Stimulated activated effector memory CD8-positive, alpha-beta T cell treated with anti-CD3 and anti-CD28 coated beads, Interleukin-12 subunit alpha, Interleukin-12 subunit beta, amount 100 ng/mL, for 72 hours (primary cell): Measurements from ENCODE around the gene HDHD5.

Experiments
- ATAC-seq: fragments of 150-1000 bp; cut with Tn5 transposase; 2 replicates; pipeline ENCODE4 v1.10.0; 2021
- DNase-seq, 2 donors: peaks; one replicate each; pipeline ENCODE4 v3.0.0; 2021 to 2022; ENCODE audit warnings: low spot score in 2 of 2
- H3K27ac Mint-ChIP-seq: one replicate; pipeline ENCODE4 v1.8.0; 2022; ENCODE audit warnings: mild to moderate bottlenecking, mixed read lengths
- H3K36me3 Mint-ChIP-seq: one replicate; pipeline ENCODE4 v1.8.0; 2022; ENCODE audit warnings: mild to moderate bottlenecking, mixed read lengths
- H3K4me1 Mint-ChIP-seq: one replicate; pipeline ENCODE4 v1.8.0; 2022; ENCODE audit warnings: mixed read lengths
- H3K4me3 Mint-ChIP-seq: one replicate; pipeline ENCODE4 v1.8.0; 2022; ENCODE audit warnings: mild to moderate bottlenecking, mixed read lengths
- H3K9me3 Mint-ChIP-seq: one replicate; pipeline ENCODE4 v1.8.0; 2022; ENCODE audit warnings: mixed read lengths

HDHD5 gene

DNA sequence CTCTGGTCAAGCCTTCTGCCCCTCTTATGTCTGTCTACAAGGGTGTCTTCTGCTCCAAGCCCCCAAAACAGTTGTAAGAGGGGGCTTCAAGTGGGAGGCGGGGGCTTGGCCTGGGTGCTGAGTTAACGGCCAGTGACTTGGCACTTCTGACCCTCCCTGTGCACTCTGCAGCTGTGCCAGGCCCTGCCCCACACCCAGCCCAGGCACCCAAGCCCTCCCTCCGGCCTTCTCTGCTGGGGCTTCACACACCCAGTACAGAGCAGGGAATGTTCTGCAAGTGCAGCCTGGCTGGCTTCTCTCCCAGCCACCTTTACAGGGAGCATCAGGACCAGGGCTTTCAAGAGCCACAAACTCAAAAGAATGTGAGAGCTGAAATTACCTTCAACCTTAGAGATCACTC, 41.7 kb downstream of the HDHD5 start:
- no peak for DNase-seq
- Mint-ChIP-seq H3K27ac (peak overlapping the region; percentile 87), H3K36me3 (peaks cover 5% of the 10 kb centered on the region), H3K4me1 (peaks cover 61% of the 10 kb centered on the region), H3K4me3 (peak overlapping the region; percentile 20), H3K9me3 (no peaks in the 10 kb centered on the region)
- ATAC-seq: no peak

DNA sequence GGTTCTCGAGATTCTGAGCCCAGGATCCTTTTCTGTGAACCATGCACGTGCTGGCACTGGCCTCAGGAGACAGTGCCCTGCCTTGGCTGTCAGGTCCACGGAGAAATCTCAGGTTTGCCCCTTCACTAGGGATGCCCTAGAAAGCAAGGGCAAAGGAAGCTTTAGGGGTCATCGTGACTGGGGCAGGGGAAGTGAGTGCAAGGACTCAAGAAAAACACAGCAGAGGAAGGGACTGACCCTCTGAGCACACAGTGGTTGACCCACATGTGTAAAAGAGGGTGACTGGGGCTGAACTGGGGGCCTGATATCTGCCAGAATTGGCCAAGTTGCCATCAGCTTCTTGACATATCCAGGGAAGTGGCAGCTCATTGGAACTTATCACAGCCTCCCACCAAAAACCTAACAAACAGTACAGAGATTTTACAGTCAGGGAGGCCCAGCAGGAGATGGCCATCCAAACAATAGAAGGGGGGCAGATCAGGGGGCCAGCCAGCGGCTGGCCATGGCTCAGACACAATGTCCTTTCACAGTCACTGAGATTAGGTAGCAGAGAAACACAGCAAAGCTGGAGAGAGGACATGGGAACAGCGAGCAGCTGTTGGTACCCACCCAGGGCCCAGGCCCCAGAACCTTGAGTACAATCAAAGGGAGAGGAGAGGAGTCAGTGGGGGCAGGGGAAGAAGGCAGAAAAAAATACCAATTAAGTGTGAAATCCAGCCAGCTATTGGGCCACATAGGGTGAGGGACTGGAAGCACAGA, 42.3 kb downstream of the HDHD5 start:
- DNase-seq: no peak
- no peak for ATAC-seq
- Mint-ChIP-seq H3K36me3 (peaks cover 5% of the 10 kb centered on the region), H3K27ac (peak overlapping the region; percentile 87), H3K4me3 (peak overlapping the region; percentile 20), H3K9me3 (no peaks in the 10 kb centered on the region), H3K4me1 (peaks cover 57% of the 10 kb centered on the region)

DNA sequence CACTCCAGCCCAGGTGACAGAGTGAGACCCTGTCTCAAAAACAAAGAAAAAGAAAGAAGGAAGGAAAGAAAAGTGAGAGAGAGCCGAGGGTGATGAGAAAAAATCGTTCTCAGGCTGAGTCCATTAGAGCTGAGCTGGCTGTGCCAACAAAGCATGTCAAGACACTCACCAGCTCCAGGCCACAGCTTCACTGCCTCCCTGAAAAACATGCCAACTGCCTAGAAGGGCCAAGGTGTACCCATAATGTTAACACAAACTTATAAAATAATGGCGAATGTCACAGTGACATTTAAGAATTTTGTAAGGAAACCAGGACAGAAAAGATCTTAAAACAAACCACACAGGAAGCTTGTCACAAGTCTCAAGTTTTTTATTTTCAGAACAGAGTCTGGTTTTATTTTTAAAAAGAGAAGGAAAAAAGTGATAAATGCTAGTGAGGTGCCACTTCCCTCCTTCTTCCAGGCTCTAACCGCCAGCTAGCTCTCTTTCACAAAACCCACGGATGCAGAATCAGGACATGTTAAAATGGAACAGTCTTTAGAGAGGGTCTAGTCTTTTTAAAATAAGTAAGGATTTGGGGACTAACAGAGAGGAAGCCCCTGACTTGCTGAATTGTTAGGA, 43.0 kb downstream of the HDHD5 start:
- H3K9me3 Mint-ChIP-seq: no peaks in the 10 kb centered on the region
- ATAC-seq (no peak), DNase-seq (no peak)
- H3K4me3 Mint-ChIP-seq: peak overlapping the region; percentile 20
- peak overlapping the region; percentile 87 for H3K27ac Mint-ChIP-seq
- H3K36me3 Mint-ChIP-seq: peaks cover 9% of the 10 kb centered on the region
- H3K4me1 Mint-ChIP-seq: peaks cover 59% of the 10 kb centered on the region

DNA sequence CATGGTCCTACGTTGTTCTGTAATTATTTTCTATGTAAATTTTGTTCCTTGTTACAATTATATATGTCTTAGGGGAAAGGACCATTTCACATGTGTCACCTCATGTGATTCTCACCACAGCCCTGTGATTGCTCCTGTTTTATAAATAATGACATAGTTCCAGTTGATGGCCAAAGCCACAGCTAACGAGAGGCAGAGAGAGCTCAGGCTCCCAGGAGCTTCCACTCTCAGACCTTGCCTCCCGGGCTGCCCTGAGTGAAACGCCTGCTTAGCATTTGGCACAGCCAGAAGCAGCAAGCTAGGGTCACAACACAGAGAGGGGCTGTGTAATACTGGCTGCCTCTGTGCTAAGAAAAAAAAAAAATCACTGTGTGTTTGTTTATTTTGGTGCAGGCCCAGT, 43.8 kb downstream of the HDHD5 start:
- Mint-ChIP-seq H3K4me3 (no peak overlapping the region), H3K27ac (peak overlapping the region; percentile 87), H3K4me1 (peaks cover 62% of the 10 kb centered on the region), H3K9me3 (no peaks in the 10 kb centered on the region), H3K36me3 (peaks cover 16% of the 10 kb centered on the region)
- no peak for ATAC-seq
- no peak for DNase-seq

DNA sequence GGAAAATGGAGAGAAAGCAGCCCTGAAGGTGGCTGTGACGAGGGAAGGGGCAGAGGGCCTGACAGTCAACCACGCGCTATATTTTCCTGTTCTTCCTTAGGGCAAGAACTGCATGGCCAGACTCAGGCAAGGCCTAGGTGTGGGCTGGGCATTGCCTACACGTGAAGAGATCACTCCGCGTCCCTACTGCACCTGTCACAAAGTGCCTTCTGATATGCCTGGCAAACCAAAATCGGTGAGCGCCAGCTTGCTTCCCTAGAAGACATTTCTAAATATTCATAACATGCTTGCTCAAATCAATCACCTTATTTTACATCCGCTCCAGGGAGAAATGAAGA, 44.2 kb downstream of the HDHD5 start:
- Mint-ChIP-seq H3K4me3 (no peak overlapping the region), H3K4me1 (peaks cover 62% of the 10 kb centered on the region), H3K36me3 (peaks cover 20% of the 10 kb centered on the region), H3K9me3 (no peaks in the 10 kb centered on the region), H3K27ac (no peak overlapping the region)
- ATAC-seq: no peak
- DNase-seq: no peak

DNA sequence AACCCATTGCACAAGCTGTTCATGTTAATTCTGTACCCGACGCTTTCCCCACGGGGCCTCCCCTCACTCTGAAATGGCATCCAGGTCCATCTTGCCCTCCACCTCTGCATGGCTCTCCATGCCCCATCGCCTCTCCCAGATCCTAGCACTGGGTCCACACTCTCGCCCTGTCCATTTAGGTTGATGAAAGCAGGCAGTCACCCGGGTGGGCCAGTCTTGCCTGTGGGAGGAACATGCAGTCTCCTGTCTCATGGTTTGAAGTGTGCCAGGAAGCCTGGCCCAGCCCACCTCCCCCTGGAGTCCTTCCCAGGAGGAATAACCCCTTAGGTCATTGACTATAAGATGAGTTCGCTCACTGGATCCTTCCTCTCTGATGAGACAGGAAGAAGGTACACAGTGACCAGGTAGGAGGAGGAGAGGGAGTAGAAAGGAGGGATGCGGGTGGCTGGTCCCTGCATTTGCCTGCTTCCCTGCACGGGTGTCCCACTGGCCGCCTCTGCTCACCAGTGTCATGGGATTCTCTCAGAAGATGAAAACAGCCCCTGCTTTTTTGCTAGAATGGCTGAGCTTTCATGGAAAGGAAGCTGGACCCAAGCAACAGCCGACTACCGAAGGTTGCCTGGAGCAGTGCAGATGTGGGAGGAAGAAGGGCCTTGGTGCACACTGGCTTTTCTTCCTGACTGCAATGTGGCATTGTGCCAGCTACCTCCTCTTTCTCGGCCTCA, 44.7 kb downstream of the HDHD5 start:
- H3K9me3 Mint-ChIP-seq: no peaks in the 10 kb centered on the region
- ATAC-seq (no peak), DNase-seq (no peak)
- H3K4me1 Mint-ChIP-seq: peaks cover 62% of the 10 kb centered on the region
- H3K4me3 Mint-ChIP-seq: no peak overlapping the region
- H3K27ac Mint-ChIP-seq: peak overlapping the region; percentile 82
- peaks cover 25% of the 10 kb centered on the region for H3K36me3 Mint-ChIP-seq

DNA sequence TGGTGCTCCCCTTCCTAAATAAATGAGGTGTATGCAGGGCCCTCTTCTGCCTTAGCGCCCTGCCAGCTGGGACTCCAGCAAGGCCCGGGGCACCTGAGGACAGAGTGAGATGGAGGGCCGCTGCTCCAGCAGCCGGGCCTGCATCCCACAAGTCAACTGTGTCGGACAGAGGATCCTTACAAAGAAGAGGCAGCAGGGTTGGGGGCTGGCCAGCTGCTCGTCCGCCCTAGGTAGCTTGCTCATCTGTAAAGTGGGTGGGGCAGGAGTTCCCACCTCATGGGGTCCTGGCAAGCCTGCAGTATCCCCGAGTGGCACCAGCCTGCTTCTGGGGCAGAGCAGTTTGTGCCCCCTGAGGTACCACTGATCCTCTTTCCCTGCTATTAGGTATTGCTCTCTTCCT, 45.5 kb downstream of the HDHD5 start:
- Mint-ChIP-seq H3K36me3 (peaks cover 27% of the 10 kb centered on the region), H3K4me1 (peaks cover 55% of the 10 kb centered on the region), H3K9me3 (no peaks in the 10 kb centered on the region), H3K4me3 (no peak overlapping the region), H3K27ac (no peak overlapping the region)
- DNase-seq (no peak), ATAC-seq (no peak)

DNA sequence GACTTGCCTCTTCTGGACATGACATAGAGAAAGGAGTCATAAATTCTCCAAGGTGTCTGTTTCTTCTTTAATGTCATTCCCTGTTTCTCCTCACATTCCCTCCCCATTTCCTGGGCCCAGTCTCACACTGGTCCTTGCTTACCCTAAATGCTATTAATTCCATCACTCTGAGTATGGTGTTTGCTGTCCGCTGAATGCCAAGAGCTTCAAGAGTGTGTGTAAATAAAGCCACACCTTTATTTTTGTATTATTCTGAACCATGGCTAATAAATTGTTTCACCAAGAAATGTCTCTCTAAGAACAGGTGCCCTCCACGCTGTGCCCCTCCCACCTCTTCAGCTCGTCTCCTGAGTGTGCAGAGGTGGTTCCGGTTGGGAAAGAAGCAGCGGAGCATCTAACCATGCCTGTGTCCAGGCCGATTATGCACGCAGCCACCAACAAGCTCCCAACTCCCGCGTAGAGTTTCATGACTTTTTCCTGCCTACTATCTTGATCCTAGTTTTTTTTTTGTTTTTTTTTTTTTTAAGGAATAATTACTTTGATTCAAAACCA, 46.5 kb downstream of the HDHD5 start:
- no peak overlapping the region for H3K27ac Mint-ChIP-seq
- DNase-seq (no peak), ATAC-seq (no peak)
- no peak overlapping the region for H3K4me3 Mint-ChIP-seq
- H3K4me1 Mint-ChIP-seq: peaks cover 45% of the 10 kb centered on the region
- peaks cover 35% of the 10 kb centered on the region for H3K36me3 Mint-ChIP-seq
- H3K9me3 Mint-ChIP-seq: no peaks in the 10 kb centered on the region

DNA sequence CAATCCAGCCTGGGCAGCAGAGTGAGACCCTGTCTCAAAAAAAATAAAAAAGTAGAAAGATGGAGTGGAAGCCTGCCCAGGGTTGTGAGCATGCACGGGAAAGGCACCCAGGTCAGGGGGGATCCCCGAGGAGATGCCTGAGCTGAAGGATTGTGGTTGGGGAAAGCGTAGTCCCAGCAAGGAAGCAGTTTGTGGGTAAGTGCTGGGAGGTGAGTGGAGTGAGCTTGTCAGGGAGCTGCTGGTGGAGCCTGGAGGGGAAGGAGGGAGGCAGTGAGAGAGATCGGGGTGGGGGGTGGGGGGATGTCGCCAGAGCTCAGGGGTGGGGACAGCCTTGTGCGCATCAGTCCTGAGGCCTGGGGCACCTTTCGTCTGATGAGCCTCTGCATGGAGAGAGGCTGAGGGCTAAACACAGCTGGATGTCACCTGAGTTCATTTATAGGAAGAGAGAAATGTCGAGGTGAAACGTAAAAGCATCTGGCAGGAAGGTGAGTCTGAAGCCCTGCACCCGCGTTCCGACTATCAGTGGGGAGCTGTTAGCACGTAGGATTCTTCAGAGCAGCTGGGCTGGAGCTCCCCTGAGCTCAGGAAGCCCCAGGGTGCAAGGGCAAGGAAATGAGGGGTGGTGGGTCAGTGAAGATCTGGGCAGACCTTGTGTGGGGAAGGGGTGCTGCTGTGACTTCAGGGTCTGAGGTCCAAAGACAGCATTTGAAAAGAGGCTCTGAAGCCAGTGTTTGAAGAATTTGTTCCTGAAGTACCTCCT, 48.1 kb downstream of the HDHD5 start:
- Mint-ChIP-seq H3K9me3 (no peaks in the 10 kb centered on the region), H3K27ac (peak overlapping the region; percentile 85), H3K4me1 (peaks cover 36% of the 10 kb centered on the region), H3K4me3 (no peak overlapping the region), H3K36me3 (peaks cover 44% of the 10 kb centered on the region)
- no peak for DNase-seq
- no peak for ATAC-seq

DNA sequence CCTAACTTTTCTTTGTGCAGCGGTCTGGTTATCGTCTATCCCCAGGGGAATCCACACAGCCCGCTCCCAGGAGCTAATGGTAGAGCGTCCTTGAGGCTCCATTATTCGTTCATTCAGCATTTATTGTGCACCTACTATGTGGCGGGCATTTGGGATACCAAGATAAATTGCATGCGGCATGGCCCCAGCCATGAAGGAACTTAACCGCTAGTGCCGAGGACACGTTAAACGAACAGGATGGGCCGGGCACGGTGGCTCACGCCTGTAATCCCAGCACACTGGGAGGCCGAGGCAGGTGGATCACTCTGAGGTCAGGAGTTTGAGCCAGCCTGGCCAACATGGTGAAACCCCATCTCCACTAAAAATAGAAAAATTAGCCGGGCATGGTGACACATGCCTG, 49.1 kb downstream of the HDHD5 start:
- ATAC-seq: no peak
- Mint-ChIP-seq H3K27ac (no peak overlapping the region), H3K4me3 (no peak overlapping the region), H3K36me3 (peaks cover 54% of the 10 kb centered on the region), H3K9me3 (no peaks in the 10 kb centered on the region), H3K4me1 (peaks cover 27% of the 10 kb centered on the region)
- DNase-seq: no peak

DNA sequence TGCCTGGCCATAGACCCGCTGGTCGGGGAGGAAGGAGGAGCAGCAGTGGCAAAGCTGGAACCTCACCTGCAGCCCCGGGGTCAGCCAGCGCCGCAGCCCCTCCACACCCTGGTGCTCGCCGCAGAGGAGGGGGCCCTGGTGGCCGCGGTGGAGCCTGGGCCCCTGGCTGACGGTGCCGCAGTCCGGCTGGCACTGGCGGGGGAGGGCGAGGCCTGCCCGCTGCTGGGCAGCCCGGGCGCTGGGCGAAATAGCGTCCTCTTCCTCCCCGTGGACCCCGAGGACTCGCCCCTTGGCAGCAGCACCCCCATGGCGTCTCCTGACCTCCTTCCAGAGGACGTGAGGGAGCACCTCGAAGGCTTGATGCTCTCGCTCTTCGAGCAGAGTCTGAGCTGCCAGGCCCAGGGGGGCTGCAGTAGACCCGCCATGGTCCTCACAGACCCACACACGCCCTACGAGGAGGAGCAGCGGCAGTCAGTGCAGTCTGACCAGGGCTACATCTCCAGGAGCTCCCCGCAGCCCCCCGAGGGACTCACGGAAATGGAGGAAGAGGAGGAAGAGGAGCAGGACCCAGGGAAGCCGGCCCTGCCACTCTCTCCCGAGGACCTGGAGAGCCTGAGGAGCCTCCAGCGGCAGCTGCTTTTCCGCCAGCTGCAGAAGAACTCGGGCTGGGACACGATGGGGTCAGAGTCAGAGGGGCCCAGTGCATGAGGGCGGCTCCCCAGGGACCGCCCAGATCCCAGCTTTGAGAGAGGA, 49.8 kb downstream of the HDHD5 start:
- no peak for DNase-seq
- Mint-ChIP-seq H3K4me1 (peaks cover 20% of the 10 kb centered on the region), H3K9me3 (no peaks in the 10 kb centered on the region), H3K4me3 (no peak overlapping the region), H3K36me3 (peaks cover 60% of the 10 kb centered on the region), H3K27ac (no peak overlapping the region)
- ATAC-seq: no peak

DNA sequence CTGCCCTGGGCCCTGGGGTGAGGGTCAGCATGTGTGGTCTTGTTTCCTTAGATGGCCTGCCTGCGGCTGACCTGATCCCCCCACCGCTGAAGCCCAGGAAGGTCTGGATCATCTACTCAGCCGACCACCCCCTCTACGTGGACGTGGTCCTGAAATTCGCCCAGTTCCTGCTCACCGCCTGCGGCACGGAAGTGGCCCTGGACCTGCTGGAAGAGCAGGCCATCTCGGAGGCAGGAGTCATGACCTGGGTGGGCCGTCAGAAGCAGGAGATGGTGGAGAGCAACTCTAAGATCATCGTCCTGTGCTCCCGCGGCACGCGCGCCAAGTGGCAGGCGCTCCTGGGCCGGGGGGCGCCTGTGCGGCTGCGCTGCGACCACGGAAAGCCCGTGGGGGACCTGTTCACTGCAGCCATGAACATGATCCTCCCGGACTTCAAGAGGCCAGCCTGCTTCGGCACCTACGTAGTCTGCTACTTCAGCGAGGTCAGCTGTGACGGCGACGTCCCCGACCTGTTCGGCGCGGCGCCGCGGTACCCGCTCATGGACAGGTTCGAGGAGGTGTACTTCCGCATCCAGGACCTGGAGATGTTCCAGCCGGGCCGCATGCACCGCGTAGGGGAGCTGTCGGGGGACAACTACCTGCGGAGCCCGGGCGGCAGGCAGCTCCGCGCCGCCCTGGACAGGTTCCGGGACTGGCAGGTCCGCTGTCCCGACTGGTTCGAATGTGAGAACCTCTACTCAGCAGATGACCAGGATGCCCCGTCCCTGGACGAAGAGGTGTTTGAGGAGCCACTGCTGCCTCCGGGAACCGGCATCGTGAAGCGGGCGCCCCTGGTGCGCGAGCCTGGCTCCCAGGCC, 50.6 kb downstream of the HDHD5 start:
- H3K36me3 Mint-ChIP-seq: peaks cover 62% of the 10 kb centered on the region
- H3K4me3 Mint-ChIP-seq: no peak overlapping the region
- no peaks in the 10 kb centered on the region for H3K9me3 Mint-ChIP-seq
- H3K4me1 Mint-ChIP-seq: peaks cover 15% of the 10 kb centered on the region
- no peak overlapping the region for H3K27ac Mint-ChIP-seq
- DNase-seq (no peak), ATAC-seq (no peak)

DNA sequence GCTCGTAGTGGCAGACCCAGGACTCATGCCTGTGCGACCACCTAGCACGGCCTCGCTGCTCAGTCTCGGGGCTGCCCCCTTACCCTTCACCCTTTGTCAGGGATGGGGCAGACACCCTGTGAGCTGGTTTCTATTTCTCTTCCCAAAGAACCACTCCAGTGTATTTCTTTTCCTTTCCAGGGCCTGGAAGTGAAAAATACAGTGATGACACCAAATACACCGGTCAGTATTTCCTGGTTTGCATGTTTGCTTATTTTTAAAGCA, 51.6 kb downstream of the HDHD5 start:
- H3K4me3 Mint-ChIP-seq: no peak overlapping the region
- no peaks in the 10 kb centered on the region for H3K9me3 Mint-ChIP-seq
- H3K4me1 Mint-ChIP-seq: peaks cover 21% of the 10 kb centered on the region
- H3K36me3 Mint-ChIP-seq: peaks cover 72% of the 10 kb centered on the region
- no peak for ATAC-seq
- DNase-seq: no peak
- H3K27ac Mint-ChIP-seq: no peak overlapping the region
